Measurements from ENCODE around the gene ELMO1.

ELMO1 gene

GRCh38 chr7:37462138-37462537, 13.5 kb upstream of the ELMO1 start:
- no peak for DNase-seq

- no peak for DNase-seq
These were observed 6.4 kb upstream of the ELMO1 start for GRCh38 chr7:37455081-37455480.

GRCh38 chr7:37452346-37452745, 3.7 kb upstream of the ELMO1 start:
- no peak for DNase-seq

- no peak for DNase-seq
These were observed 1.4 kb upstream of the ELMO1 start for GRCh38 chr7:37450035-37450434.

- no peak for DNase-seq
These were observed 957 bp upstream of the ELMO1 start for GRCh38 chr7:37449621-37450020.

- no peak for DNase-seq
These were observed 541 bp downstream of the ELMO1 start for GRCh38 chr7:37448011-37448635.

- no peak for DNase-seq
These were observed 2.3 kb downstream of the ELMO1 start for GRCh38 chr7:37446371-37446770.

- no peak for DNase-seq
These were observed 2.9 kb downstream of the ELMO1 start for GRCh38 chr7:37445790-37446189.

GRCh38 chr7:37445064-37445723, 3.5 kb downstream of the ELMO1 start:
- no peak for DNase-seq

GRCh38 chr7:37443627-37444026, 5.0 kb downstream of the ELMO1 start:
- no peak for DNase-seq

- no peak for DNase-seq
These were observed 6.4 kb downstream of the ELMO1 start for GRCh38 chr7:37442268-37442667.

- no peak for DNase-seq
These were observed 6.8 kb downstream of the ELMO1 start for GRCh38 chr7:37441816-37442215.

- no peak for DNase-seq
These were observed 7.3 kb downstream of the ELMO1 start for GRCh38 chr7:37441386-37441760.

- DNase-seq = peak; percentile 29
These were observed 7.8 kb downstream of the ELMO1 start for GRCh38 chr7:37440738-37441385.

- DNase-seq = no peak
These were observed 9.0 kb downstream of the ELMO1 start for GRCh38 chr7:37439653-37440026.

GRCh38 chr7:37438906-37439652, 9.6 kb downstream of the ELMO1 start:
- DNase-seq = no peak

GRCh38 chr7:37435156-37435855, 13.4 kb downstream of the ELMO1 start:
- DNase-seq = no peak

GRCh38 chr7:37434529-37434928, 14.1 kb downstream of the ELMO1 start:
- DNase-seq = no peak

- no peak for DNase-seq
These were observed 15.5 kb downstream of the ELMO1 start for GRCh38 chr7:37433166-37433565.

- DNase-seq = no peak
These were observed 16.3 kb downstream of the ELMO1 start for GRCh38 chr7:37432281-37432920.

- no peak for DNase-seq
These were observed 17.3 kb downstream of the ELMO1 start for GRCh38 chr7:37431413-37431812.

- DNase-seq = no peak
These were observed 18.0 kb downstream of the ELMO1 start for GRCh38 chr7:37430640-37431039.

GRCh38 chr7:37430171-37430570, 18.5 kb downstream of the ELMO1 start:
- no peak for DNase-seq

All from activated CD4-positive, alpha-beta T cell treated with anti-CD3 and anti-CD28 coated beads, Interleukin-2, amount 50 U/mL, for 1 hour (primary cell).